ENCODE results near the gene HS2ST1.

GRCh38 chr1:87024936-87025540 is 110.6 kb downstream of the HS2ST1 start:
- TF ChIP-seq ZNF384 (IDR thresholded peaks at IDR 0.05) (no peak), SP1 (IDR thresholded peaks at IDR 0.05) (no peak), TARDBP (IDR thresholded peaks at IDR 0.05) (no peak), HDGF (IDR thresholded peaks at IDR 0.05; ENCODE audit: borderline replicate concordance) (no peak), BHLHE40 (IDR thresholded peaks at IDR 0.05; ENCODE audit: borderline replicate concordance) (no peak), SUZ12 (IDR thresholded peaks at IDR 0.05) (no peak)
